ENCODE measurements around the gene MYO7B.

DNA sequence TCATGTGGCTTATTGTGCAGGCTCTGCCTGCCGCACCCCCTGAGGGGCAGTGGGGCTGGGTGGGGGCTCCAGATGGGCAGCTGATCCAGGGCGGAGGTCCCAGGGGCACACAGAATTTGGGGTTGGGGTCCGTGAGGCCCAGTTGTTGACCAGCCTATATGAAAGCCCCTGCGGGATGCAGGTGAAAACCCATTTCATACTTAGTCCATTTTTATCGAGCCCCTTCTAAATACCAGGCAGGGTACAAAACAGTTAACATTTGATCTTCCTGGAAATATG is 30.6 kb downstream of the MYO7B start:
- TF ChIP-seq, protein P1, sequence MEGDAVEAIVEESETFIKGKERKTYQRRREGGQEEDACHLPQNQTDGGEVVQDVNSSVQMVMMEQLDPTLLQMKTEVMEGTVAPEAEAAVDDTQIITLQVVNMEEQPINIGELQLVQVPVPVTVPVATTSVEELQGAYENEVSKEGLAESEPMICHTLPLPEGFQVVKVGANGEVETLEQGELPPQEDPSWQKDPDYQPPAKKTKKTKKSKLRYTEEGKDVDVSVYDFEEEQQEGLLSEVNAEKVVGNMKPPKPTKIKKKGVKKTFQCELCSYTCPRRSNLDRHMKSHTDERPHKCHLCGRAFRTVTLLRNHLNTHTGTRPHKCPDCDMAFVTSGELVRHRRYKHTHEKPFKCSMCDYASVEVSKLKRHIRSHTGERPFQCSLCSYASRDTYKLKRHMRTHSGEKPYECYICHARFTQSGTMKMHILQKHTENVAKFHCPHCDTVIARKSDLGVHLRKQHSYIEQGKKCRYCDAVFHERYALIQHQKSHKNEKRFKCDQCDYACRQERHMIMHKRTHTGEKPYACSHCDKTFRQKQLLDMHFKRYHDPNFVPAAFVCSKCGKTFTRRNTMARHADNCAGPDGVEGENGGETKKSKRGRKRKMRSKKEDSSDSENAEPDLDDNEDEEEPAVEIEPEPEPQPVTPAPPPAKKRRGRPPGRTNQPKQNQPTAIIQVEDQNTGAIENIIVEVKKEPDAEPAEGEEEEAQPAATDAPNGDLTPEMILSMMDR (IDR thresholded peaks at IDR 0.05), result no peak
- no peak for TF ChIP-seq POLR2A (IDR thresholded peaks at IDR 0.05)

All from uterus (tissue), 2 donors.